HG02973 (cell line): ENCODE measurements around the gene ANTXR1.

Source experiments
- ATAC-seq: cut with Tn5 transposase; IDR thresholded peaks from one replicate; pipeline ENCODE4 v1.9.1; 2021; ENCODE audit warnings: moderate library complexity; ENCODE audit not compliant: unreplicated experiment

The ANTXR1 gene

DNA sequence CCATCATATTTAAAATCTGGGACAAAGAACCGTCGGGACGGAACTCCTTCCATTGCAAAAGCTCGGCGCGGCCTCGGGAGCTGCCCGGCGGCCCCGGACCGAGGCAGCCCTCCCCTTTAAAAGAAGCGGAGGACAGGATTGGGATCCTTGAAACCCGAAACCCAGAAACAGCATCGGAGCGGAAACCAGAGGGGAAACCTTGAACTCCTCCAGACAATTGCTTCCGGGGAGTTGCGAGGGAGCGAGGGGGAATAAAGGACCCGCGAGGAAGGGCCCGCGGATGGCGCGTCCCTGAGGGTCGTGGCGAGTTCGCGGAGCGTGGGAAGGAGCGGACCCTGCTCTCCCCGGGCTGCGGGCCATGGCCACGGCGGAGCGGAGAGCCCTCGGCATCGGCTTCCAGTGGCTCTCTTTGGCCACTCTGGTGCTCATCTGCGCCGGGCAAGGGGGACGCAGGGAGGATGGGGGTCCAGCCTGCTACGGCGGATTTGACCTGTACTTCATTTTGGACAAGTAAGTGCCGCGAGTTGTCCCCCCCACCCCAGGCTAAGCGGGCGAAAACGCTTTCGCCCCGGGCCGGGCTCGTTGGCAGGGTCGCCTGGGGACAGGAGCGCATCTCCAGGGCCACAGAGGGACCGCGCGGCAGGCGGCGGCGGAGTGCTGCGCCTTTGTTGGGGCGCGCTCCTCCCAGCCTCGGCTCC, at the start of gene ANTXR1:
Gene ANTXR1, plus strand, starts transcription at position 38 of the 698 bp plus-strand sequence. Its CDS starts 321 bp downstream, at position 359.
- no peak for ATAC-seq

DNA sequence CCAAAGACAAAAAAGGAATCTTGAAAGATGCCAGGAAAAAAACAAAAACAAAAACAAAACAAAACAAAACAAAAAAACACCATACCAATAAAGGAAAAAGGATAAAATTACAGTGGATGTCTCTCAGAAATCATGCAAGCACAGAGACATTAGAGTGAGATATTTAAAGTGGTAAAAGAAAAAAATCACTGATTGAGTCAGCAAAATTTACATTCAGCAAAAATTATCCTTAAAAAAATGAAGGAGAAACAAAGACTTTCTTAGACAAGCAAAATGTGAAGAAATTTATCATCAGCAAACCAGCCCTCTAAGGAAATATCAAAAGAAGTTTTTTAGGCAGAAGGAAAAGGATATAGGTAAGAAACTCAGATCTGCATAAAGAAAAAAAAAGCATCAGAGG, 48.7 kb upstream of the ANTXR1 start:
- no peak for ATAC-seq

DNA sequence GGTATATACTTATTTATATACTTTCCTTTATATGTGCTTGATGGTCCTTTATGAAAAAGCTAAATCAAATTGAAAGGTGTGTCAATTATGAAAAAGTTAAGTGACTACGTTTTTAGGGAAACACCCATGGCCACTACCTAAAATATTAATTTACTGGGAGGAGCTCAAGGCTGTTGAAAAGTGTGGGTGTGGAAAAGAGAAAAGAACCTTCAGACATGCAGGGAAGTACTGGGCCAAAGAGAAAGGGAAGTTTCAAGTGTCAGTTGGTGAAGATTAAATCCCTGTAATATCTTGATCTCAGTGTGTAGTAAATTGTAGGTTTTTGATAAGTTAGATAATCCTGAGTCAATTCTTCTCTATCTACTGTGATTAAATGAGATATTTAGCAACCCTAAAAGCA, 44.8 kb upstream of the ANTXR1 start:
- no peak for ATAC-seq

DNA sequence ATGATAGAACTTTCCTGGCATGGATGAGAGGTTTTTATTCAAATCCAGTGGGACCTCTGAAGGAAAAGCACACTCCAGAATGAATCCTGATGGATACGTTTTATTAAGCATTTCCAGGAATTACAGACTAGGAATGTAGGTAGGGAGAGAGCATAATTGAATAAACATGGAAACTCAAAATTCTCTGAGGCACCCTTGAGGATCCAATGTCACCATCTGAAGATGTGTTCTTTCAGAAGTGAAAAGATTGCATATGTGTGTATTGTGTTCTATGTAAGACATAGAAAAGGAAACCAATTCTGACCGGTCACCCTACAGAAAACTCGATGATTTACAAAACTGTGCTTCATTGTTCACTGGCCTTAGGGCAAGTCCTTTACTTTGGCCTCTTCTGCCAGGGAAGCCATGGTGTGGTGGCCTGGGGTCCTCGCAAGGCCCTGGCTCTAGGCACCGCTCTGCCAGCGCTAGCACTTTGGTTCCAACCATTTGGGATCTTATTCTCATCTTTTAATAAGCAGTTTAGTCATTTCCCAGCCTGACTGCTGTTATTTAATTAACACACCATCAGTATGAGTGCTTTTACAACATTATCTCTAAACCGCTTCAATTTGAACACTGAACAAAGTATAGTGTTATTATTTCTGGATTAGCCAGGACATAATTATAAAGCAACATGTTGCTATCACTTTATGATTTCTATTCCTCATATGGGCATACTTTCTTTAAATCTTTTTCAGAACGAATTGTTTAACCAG, 43.1 kb upstream of the ANTXR1 start:
- ATAC-seq, result no peak

DNA sequence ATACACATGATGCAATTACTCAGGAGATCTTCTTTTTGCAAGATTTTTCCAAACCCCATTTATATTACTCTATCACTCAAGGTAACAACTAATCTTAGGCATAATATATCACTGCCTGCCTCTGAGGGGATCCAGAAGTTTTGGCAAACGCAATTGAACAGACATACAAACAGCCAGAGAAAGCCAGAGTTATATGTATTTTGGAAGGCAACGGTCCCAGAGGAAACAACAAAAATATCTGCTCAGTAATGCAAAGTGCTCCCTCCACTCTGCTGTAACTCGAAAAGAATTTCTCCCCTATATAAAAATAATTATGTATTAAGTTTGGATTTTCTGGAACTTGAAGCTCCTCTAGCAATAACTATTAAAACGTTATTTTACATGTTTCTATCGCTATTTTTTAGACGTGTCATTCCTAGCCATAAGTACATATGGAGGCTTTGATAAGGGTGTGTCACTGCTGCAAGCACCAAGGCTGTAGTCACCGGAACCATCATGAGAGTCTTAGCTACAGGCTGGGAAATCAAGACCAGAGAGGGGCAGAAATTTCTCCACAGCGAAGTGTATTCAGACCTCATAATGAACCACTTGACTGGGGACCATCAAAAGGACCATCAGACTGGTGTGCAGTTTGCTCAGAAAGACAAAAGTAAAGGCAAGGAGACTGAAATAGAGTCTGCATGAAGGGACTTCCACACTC, 42.3 kb upstream of the ANTXR1 start:
- ATAC-seq, result no peak

DNA sequence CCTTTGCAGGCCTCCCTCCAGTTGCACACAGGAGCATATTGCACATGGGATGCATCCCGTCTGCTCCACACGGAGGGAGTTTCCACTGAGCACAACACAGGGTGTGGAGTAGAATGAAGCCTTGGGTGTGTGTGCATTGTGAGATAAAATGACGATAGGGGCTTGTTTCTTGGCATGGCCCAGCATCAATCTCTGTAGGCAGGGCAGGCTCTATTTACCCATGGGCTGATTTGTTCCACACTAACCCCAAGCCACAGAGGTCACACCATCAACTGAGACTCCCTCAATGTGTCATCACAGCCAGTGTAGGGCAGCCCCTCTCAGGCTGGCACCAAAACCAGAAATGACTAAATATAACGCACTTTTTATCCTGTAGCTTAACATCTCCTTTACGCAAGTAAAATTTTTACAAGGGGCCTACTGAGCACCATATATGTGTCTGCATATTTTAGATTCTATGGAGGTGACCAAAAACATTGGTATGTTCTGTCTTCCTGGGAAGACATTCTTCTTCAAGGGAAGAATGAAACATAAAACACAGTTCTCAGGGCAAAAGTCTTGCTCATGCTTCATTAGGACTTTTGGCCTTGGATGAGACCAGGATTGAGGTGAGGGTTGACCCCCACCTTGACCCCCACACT, 41.3 kb upstream of the ANTXR1 start:
- no peak for ATAC-seq

DNA sequence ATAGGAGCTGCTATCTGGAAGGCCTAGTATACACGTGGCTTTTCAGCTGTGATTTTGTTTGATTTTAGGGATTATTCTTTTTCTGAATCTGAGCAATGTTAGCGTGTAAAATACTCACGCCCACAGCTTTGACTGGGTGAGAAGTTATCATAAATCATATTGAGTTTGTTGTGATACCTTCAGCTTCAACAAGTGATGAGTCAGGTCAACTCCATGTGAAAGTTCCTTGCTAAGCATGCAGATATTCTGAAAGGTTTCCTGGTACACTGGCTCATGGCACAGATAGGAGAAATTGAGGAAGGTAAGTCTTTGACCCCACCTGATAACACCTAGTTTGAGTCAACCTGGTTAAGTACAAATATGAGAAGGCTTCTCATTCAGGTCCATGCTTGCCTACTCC, 38.7 kb upstream of the ANTXR1 start, which contains the start of gene GKN1:
Gene GKN1, plus strand, starts transcription at position 386 of the 400 bp plus-strand sequence. CDS start 42 bp downstream, outside the sequence.
- ATAC-seq, result no peak

DNA sequence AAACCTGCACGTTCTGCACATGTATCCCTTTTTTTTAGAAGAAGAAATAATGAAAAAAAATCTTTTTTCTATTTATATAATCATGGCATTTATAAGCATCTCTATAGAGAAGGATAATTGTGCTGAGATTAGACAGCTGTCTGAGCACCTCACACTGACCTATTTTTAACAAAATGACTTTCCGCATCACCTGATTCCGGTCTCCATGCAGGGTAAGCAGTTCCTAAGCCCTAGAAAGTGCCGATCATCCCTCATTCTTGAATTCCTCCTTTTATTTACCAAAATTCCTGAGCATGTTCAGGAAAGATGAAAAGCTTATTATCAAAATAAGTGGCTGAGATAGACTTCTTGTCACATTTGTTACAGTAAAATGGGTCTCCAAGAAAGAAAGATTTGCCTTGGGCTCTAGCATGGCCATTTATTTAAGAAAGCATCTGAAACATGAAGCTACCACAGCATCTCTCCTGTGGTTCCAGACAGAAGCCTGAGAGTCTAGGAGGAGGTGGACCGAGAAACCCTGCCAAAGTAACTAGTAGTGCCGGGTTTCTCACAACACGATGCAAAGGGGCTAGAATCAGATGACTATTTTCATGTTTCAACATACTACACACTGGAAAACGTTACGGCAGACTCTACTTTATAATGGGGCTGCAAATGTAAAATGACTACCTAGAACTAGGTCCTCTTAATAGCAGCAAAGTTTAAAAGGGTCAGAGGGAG, 37.9 kb upstream of the ANTXR1 start:
- no peak for ATAC-seq

DNA sequence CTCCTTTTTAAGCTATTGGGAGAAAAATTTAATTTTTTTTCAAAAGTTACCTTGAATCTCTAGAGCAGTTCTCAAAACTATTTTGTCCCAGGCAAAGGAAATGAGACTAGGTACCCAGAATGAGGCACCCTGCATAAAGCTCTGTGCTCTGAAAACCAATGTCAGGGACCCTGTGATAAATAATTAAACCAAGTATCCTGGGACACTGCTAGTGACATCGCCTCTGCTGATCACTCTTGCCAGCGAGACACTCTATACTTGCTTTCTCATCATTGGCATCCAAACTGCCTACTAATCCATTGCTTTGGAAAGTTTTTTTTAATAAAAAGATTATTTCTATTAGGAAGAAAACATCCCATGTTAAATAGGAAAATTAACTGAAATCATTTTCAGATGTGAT, 37.1 kb upstream of the ANTXR1 start:
- ATAC-seq, result no peak

DNA sequence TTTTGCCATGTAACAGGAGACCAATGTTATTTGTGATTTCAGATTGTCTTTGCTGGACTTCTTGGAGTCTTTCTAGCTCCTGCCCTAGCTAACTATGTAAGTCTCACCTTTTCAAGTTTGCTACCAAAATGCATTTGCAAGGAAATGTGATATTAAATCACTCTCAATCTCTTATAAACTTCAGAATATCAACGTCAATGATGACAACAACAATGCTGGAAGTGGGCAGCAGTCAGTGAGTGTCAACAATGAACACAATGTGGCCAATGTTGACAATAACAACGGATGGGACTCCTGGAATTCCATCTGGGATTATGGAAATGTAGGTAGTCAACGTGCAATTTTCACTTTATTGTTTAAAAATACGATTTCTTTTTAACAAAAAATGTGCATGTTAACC, 35.5 kb upstream of the ANTXR1 start:
- no peak for ATAC-seq

DNA sequence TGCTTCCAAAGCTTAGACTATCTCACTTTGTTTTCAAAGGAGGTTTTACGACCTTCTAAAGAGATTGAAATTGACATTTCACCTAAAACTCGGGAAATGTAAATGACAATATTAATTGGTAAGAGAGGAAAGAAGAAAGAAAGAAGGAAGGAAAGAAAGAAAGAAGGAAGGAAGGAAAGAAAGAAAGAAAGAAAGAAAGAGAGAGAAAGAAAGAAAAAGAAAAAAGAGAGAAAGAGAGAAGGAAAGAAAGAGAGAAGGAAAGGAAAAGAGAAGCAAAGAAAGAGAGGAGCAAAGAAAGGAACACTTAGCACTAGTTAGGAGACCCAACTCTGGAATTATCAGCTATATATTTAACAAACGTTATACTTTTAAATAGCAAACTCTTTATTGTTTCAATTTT, 34.9 kb upstream of the ANTXR1 start:
- no peak for ATAC-seq

DNA sequence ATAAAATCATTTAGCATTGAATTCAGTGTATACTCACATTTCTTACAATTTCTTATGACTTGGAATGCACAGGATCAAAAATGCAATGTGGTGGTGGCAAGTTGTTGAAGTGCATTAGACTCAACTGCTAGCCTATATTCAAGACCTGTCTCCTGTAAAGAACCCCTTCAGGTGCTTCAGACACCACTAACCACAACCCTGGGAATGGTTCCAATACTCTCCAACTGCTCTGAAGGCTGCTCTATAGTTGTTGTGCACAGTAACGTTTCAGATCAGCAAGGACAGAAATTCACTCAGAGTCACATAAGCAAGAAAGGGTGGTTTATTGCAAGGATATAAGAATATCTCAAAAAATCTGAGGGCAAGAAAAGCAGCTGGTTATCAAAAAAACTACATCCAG, 32.0 kb upstream of the ANTXR1 start:
- ATAC-seq, result no peak

DNA sequence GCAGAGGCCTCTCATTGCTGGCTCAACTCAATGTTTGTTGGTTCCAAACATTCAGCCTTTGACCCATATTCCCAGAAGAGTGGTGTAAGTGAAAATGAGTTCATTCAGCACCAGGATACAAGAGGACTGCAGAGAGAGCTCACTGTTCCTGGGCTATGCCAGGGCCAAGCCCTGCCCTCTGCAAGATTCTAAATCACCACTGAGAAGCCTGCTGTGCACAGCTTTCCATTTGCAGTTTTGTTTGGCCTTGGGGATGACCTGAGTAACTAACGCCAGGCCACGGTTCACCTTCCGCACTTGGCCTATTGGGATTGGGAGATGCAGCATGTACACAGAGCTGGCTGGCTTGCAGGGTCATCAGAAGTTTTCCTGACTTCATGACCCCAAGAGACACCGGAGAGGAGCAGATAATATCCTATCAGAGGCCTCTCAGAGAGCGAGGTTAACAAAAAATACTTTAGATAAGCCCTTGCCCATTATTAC, 25.9 kb upstream of the ANTXR1 start:
- no peak for ATAC-seq

DNA sequence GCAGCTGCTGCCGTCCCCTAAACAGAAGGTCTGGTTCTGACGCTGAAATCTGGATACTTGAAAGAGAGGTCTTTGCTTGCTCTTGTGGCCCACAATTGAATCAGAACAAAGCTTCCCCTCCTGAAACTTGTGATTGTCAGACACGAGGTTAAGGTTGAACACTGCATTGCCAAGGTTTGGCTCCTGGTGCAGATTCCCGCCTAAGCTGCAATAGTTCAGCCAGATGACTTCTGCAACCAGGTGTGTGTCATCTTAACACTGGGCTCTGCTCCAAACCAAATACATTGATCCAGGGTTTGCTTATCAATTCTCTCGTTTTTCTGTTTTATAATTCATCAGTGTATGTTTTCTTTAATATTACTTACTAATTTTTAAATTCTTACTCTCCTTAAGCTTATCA, 23.9 kb upstream of the ANTXR1 start:
- ATAC-seq, result no peak

DNA sequence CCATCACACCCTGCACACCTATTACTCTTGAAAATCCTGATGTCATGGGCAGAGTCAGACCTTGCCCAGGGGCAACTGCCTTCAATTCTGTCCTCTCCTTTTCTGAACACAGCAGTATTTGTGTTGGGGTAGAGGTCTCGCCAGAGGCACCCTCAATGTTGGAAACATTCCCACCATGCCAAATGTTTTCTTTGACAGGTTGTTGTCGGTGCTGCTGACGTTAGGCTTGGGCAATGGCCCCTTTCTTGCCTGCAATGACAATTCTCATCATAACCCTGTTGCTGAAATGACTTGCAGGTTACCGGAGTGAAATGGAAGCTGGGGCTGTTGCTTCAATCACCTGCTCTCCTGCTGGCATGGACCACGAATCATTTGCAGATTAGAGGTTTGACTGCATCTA, 20.6 kb upstream of the ANTXR1 start:
- no peak for ATAC-seq

DNA sequence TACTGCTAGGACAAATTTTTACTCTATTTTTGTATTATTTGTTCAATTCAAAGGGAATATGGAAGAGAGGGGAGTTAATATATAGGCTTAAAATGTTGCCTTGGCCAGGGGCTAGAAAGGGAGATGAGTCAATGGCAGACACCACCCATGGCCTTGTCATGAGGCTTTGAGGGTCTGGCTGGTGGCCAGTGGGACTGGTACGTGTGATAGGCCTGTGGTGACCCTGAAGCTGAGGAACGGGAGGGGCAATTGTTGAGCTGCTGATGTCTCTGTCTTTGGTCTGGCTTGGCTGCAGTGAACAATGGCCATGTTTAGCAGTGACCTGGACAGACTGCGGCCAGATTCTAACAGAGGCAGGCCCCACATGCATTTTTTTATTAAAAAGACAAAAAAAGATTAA, 20.0 kb upstream of the ANTXR1 start:
- no peak for ATAC-seq

DNA sequence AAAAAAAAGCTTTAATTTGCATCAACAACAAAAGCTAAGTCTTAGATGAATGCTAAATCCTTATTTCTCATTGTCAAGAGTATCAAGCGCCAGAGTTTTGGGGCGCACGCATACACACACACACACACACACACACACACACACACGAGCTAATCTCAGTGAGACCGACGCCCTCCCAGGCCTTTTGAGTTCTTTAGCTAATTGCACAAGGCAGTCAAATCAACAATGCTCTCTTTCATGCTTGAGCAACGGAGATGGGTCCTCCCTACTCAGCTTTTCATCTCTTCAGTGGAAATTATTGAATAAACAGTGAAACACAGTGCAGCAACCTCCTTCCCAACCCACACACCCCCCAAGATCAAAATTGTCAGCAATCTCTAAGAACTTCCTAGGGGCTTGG, 19.3 kb upstream of the ANTXR1 start:
- ATAC-seq, result no peak

DNA sequence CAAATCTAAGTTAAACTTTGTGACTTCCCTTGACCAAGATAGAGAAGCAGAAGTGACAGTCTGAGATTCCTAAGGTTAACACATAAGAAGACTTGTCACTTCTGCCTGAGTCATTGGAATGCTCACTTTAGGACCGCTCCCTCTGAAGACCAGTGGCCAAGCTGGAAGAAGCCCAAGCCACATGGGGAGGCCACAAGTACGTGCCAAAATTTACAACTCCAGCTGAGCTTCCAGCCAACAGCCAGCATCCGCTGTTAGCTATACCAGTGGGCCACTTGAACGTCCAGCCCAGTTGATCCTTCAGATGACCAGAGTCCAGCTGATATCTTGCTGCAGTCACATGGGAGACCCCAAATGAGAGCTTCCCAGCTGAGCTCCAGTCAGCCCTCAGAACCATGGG, 18.1 kb upstream of the ANTXR1 start:
- ATAC-seq, result no peak

DNA sequence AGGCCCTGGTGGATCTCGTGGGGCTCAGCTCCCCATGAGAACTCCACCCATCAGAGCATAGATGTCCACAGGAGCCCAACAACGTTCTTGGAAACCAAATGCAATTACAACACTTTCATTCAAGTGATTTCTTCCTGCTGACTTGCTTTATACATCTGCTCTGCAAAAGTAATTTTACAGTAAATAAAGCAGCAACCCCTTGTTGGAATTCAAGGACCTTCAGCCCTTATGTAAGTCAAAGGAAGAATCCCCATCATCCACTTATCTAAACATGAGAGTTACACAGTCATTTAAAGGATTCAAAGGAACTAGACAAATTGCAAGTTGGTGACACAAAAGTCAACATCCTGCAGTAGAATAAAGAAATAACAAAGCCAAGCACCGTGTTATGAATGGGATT, 17.1 kb upstream of the ANTXR1 start:
- ATAC-seq, result no peak

DNA sequence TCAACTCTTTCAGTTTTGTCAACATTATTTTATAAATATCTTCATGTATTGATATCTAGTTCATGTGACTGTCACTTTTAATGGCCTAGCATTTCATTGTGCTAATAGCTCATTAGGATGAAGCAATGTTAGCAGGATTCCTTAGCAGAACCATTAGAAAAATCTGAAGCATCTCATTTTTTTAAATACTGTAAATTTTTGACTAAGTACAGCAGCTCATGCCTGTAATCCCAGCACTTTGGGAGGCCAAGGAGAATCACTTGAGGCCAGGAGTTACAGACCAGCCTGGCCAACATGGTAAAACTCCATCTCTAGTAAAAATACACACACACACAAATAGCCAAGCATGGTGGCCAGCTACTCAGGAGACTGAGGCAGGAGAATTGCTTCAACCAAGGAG, 15.6 kb upstream of the ANTXR1 start:
- no peak for ATAC-seq

DNA sequence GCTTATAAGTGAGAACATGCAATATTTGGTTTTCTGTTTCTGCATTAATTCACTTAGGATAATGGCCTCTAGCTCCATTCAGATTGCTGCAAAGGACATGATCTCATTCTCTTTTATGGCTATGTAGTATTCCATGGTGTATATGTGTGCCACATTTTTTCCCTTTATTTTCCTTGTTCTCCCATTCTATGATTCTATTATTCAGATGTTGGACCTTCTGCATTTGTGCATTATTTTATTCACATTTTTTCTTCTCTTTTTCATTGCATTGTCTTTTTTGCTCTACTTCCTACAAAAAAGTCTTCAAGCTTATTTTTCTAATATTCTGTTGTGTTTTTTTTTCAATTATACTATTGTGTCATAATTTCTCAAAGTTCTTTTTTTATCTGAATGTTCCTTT, 11.1 kb upstream of the ANTXR1 start:
- no peak for ATAC-seq
